ENCODE results near the gene TCL1B. TPM values are rescaled to one million over a fixed set of nuclear protein-coding genes. Genes with fewer than 3 reads are reported as not detected.

The TCL1B gene
- total RNA-seq, 8 experiments from 2014 or later = 0.22 to 0.81 (median 0.26) TPM; not detected in 4

Other genes starting within 250 kb of the TCL1B start
- gene SYNE3, start 169.8 kb upstream of the TCL1B start, total RNA-seq = 1 to 10 TPM in 5 of 8 experiments, under 1 TPM in 3; 0.49 to 4.6 (median 1.3) TPM
- gene GLRX5, start 151.4 kb upstream of the TCL1B start, total RNA-seq = 10 to 100 TPM; 26.4 to 62.7 (median 41.4) TPM
- 1 to 10 TPM in 1 of 8 experiments, not detected in 7; 1.1 TPM for gene TCL1A, start 27.7 kb downstream of the TCL1B start, total RNA-seq
- 10 to 100 TPM in 5 of 8 experiments, under 1 TPM in 3; 0.18 to 24.1 (median 16.2) TPM for gene TUNAR, start 190.4 kb downstream of the TCL1B start, total RNA-seq

Data from motor neuron (in vitro differentiated cells).